GM23338 (cell line): Measurements from ENCODE around the gene MRPS27. TPM values are rescaled to one million over a fixed set of nuclear protein-coding genes. Genes with fewer than 3 reads are reported as not detected.

Experiments used
- ATAC-seq: fragments of 200-7000 bp; cut with Tn5 transposase; 3 replicates; pipeline ENCODE4 v1.9.1; 2020
- DNase-seq: peaks from one replicate; pipeline ENCODE4 v3.0.0-alpha.2; 2015; ENCODE audit warnings: low spot score
- H2AFZ ChIP-seq: fragments of 200-600 bp; sonication (generic); 2 replicates; pipeline ENCODE4 v1.8.0; 2016; ENCODE audit warnings: antibody characterized with exemption, mild to moderate bottlenecking, moderate library complexity
- H3F3A ChIP-seq: fragments of 200-600 bp; sonication (generic); replicated peaks from 2 replicates; pipeline ENCODE4 v1.8.0; 2017; ENCODE audit warnings: antibody characterized with exemption, mixed run types, low read depth
- H3K27ac ChIP-seq: fragments of 200-600 bp; sonication (generic); 2 replicates; pipeline ENCODE4 v1.6.1; 2016; ENCODE audit warnings: low read depth
- H3K27me3 ChIP-seq: fragments of 200-600 bp; sonication (generic); 2 replicates; pipeline ENCODE4 v1.8.0; 2016; ENCODE audit warnings: mild to moderate bottlenecking, mixed run types, moderate library complexity; ENCODE audit not compliant: insufficient read depth
- H3K36me3 ChIP-seq: fragments of 200-600 bp; sonication (generic); 2 replicates; pipeline ENCODE4 v1.8.0; 2016; ENCODE audit warnings: mild to moderate bottlenecking; ENCODE audit not compliant: insufficient read depth
- H3K4me1 ChIP-seq: fragments of 200-600 bp; sonication (generic); 2 replicates; pipeline ENCODE4 v1.8.0; 2016; ENCODE audit warnings: mild to moderate bottlenecking, moderate library complexity; ENCODE audit not compliant: insufficient read depth
- H3K4me2 ChIP-seq: fragments of 200-600 bp; sonication (generic); 2 replicates; pipeline ENCODE4 v1.7.1; 2017; ENCODE audit warnings: mixed run types
- H3K4me3 ChIP-seq: fragments of 200-600 bp; sonication (generic); 2 replicates; pipeline ENCODE4 v1.6.1; 2016; ENCODE audit warnings: mixed run types
- H3K79me2 ChIP-seq: fragments of 200-600 bp; sonication (generic); replicated peaks from 2 replicates; pipeline ENCODE4 v1.8.0; 2017; ENCODE audit warnings: mild to moderate bottlenecking; ENCODE audit not compliant: insufficient read depth
- H3K9me2 ChIP-seq: fragments of 200-600 bp; sonication (generic); 2 replicates; pipeline ENCODE4 v1.8.0; 2017; ENCODE audit not compliant: insufficient read depth
- H4K20me1 ChIP-seq: fragments of 200-600 bp; sonication (generic); replicated peaks from 2 replicates; pipeline ENCODE4 v1.8.0; 2017; ENCODE audit warnings: mild to moderate bottlenecking; ENCODE audit not compliant: insufficient read depth
- H3K27ac Mint-ChIP-seq: 2 replicates; pipeline ENCODE4 v1.8.0; 2020; ENCODE audit warnings: inconsistent platforms, mild to moderate bottlenecking, moderate library complexity, mixed read lengths
- H3K27me3 Mint-ChIP-seq: 3 replicates; pipeline ENCODE4 v1.8.0; 2022; ENCODE audit warnings: low read depth, mild to moderate bottlenecking, moderate library complexity, mixed read lengths, inconsistent platforms; ENCODE audit not compliant: insufficient read depth, poor library complexity
- H3K36me3 Mint-ChIP-seq: 3 replicates; pipeline ENCODE4 v1.8.0; 2021; ENCODE audit warnings: low read depth, mild to moderate bottlenecking, inconsistent platforms, moderate library complexity, mixed read lengths
- H3K4me1 Mint-ChIP-seq: 3 replicates; pipeline ENCODE4 v1.8.0; 2020; ENCODE audit warnings: mild to moderate bottlenecking, inconsistent platforms, mixed read lengths
- H3K4me3 Mint-ChIP-seq: 3 replicates; pipeline ENCODE4 v1.8.0; 2021; ENCODE audit warnings: moderate library complexity, mild to moderate bottlenecking, inconsistent platforms, mixed read lengths
- H3K9me3 Mint-ChIP-seq: 3 replicates; pipeline ENCODE4 v1.8.0; 2020; ENCODE audit warnings: moderate library complexity, mild to moderate bottlenecking, inconsistent platforms, mixed read lengths
- CTCF ChIP-seq, 2 experiments: fragments of 200-600 bp in 1 of 2; sonication (generic) in 1 of 2; conservative IDR thresholded peaks; 2 replicates each; pipeline versions ENCODE4 v1.5.1 to v1.6.1; 2016 to 2017; ENCODE audit warnings: antibody characterized with exemption in 2 of 2, low read depth in 2 of 2, mild to moderate bottlenecking in 2 of 2, moderate library complexity in 1 of 2
- ETS1 ChIP-seq: IDR thresholded peaks from 2 replicates; pipeline ENCODE4 v1.6.1; 2016; ENCODE audit warnings: antibody characterized with exemption
- POLR2AphosphoS5 ChIP-seq: IDR thresholded peaks from 2 replicates; pipeline ENCODE4 v1.6.1; 2016; ENCODE audit warnings: antibody characterized with exemption, low read depth
- REST ChIP-seq: IDR thresholded peaks from one replicate; pipeline ENCODE4 v1.6.1; 2018; ENCODE audit warnings: antibody characterized with exemption; ENCODE audit not compliant: unreplicated experiment
- STAT1 ChIP-seq: IDR thresholded peaks from one replicate; pipeline ENCODE4 v1.6.1; 2016; ENCODE audit warnings: antibody characterized with exemption; ENCODE audit not compliant: unreplicated experiment
- ZNF114 ChIP-seq: fragments of 250-450 bp; sonication (Bioruptor Pico); IDR thresholded peaks from 2 replicates; pipeline ENCODE4 v1.5.0; 2020; ENCODE audit warnings: mild to moderate bottlenecking, moderate library complexity
- ZNF331 ChIP-seq: fragments of 250-450 bp; sonication (Bioruptor Pico); IDR thresholded peaks from 2 replicates; pipeline ENCODE4 v1.5.0; 2020; ENCODE audit warnings: low read depth, mild to moderate bottlenecking, moderate library complexity
- polyA plus RNA-seq: library from polyadenylated mRNA; unstranded; fragments of >200 nt; fragmentation: Nextera tagmentation; extraction: Ambion mirVana; gene quantifications from 2 replicates; pipeline ENCODE4 v1.2.1, GENCODE V29; 2016
- total RNA-seq: library from RNA; depleted of rRNA; stranded (reverse); fragments of >200 nt; shearing (Covaris generic); gene quantifications from 2 replicates; pipeline ENCODE4 v1.2.3, GENCODE V29; 2014

Gene MRPS27
- total and polyA plus RNA-seq, 2 experiments from 2014 or later, result 53.2 to 141 TPM

- TF ChIP-seq ZNF114 (CRISPR knock-in tag) (no peak), CTCF (conservative IDR thresholded peaks at IDR 0.05; ENCODE audit: low read depth in 2 of 2) (no peak), ZNF331 (CRISPR knock-in tag) (no peak), STAT1 (no peak), ETS1 (no peak), REST (no peak)
These were observed 50.0 kb downstream of the MRPS27 start (continued) for GRCh38 chr5:72270037-72270436.

- no peaks in the 10 kb centered on the region for H3K9me2 ChIP-seq
- no peak for ATAC-seq
- Mint-ChIP-seq H3K36me3 (peaks cover 6% of the 10 kb centered on the region; the same call in 2 of the 3 replicates), H3K27me3 (no peaks in the 10 kb centered on the region), H3K9me3 (no peaks in the 10 kb centered on the region), H3K4me1 (peaks cover 8% of the 10 kb centered on the region; the same call in 2 of the 3 replicates), H3K27ac (no peak overlapping the region), H3K4me3 (no peak overlapping the region)
- peaks cover 3% of the 10 kb centered on the region; the same call in 1 of the 2 replicates for H4K20me1 ChIP-seq
- DNase-seq, result no peak
- H3K4me2 ChIP-seq, result no peak overlapping the region
- no peaks in the 10 kb centered on the region; the same call in 1 of the 2 replicates for H3K4me1 ChIP-seq
- no peaks in the 10 kb centered on the region for H3K27me3 ChIP-seq
- H2AFZ ChIP-seq, result no peak overlapping the region
- H3K79me2 ChIP-seq, result peaks cover 12% of the 10 kb centered on the region; the same call in 1 of the 2 replicates
- TF ChIP-seq POLR2AphosphoS5 (no peak), CTCF (conservative IDR thresholded peaks at IDR 0.05; ENCODE audit: low read depth in 2 of 2) (peak in 1 of 2 experiments; percentile 27; a peak in 1 of 4 replicates)
- no peak overlapping the region for H3K27ac ChIP-seq
- no peaks in the 10 kb centered on the region for H3F3A ChIP-seq
- 0 out of 2 replicates have a peak, but pooled peaks cover 4% of the 10 kb centered on the region for H3K36me3 ChIP-seq
- H3K4me3 ChIP-seq, result no peak overlapping the region
These were observed 50.6 kb downstream of the MRPS27 start for GRCh38 chr5:72269411-72269780.
